Upper lobe of left lung (tissue), 6 donors: ENCODE data around the gene SPATS2. TPM values are rescaled to one million over a fixed set of nuclear protein-coding genes. Genes with fewer than 3 reads are reported as not detected.

Experiments used
- ATAC-seq, 2 donors: fragments of 200-7000 bp; cut with Tn5 transposase; one replicate each; pipeline ENCODE4 v1.9.1; 2022; ENCODE audit warnings: mild to moderate bottlenecking in 2 of 2, moderate library complexity in 2 of 2; ENCODE audit not compliant: low FRiP score in 2 of 2
- DNase-seq, 2 donors: peaks; one replicate each; pipeline ENCODE4 v3.0.0-alpha.2; 2019 to 2020
- H3K27ac ChIP-seq, 4 donors: fragments of 200-600 bp; sonication (generic); one replicate each; pipeline ENCODE4 v1.5.1; 2016 to 2019
- H3K27me3 ChIP-seq, 4 donors: fragments of 200-600 bp; sonication (generic); one replicate each; pipeline ENCODE4 v1.5.1; 2017 to 2019
- H3K36me3 ChIP-seq, 4 donors: fragments of 200-600 bp; sonication (generic); one replicate each; pipeline ENCODE4 v1.5.1; 2016 to 2019
- H3K4me1 ChIP-seq, 4 donors: fragments of 200-600 bp; sonication (generic); one replicate each; pipeline ENCODE4 v1.5.1; 2018 to 2019
- H3K4me3 ChIP-seq, 4 donors: fragments of 200-600 bp; sonication (generic); one replicate each; pipeline ENCODE4 v1.5.1; 2017 to 2019; ENCODE audit warnings: mild to moderate bottlenecking in 2 of 4, moderate library complexity in 1 of 4
- H3K9me3 ChIP-seq, 4 donors: fragments of 200-600 bp; sonication (generic); one replicate each; pipeline ENCODE4 v1.5.1; 2018 to 2019
- CTCF ChIP-seq, 6 experiments: fragments of 450-650 bp in 4 of 6; fragments of 200-600 bp in 2 of 6; sonication (generic) in 2 of 6; IDR thresholded peaks; one replicate each; pipeline ENCODE4 v1.5.1; 2016 to 2019; ENCODE audit warnings: antibody characterized with exemption in 6 of 6
- EP300 ChIP-seq, 4 donors: sonication (generic); formaldehyde crosslinking; IDR thresholded peaks; one replicate each; pipeline ENCODE4 v1.5.1; 2017; ENCODE audit warnings: antibody characterized with exemption in 4 of 4, control low read depth in 2 of 4
- POLR2A ChIP-seq, 4 donors: fragments of 450-650 bp; IDR thresholded peaks; one replicate each; pipeline ENCODE4 v1.5.1; 2016 to 2017; ENCODE audit warnings: antibody characterized with exemption in 4 of 4, mild to moderate bottlenecking in 2 of 4
- POLR2AphosphoS5 ChIP-seq, 2 donors: sonication (generic); formaldehyde crosslinking; IDR thresholded peaks; one replicate each; pipeline ENCODE4 v1.5.1; 2017; ENCODE audit warnings: antibody characterized with exemption in 2 of 2
- WGBS, 2 donors: methylation state at CpG; one replicate each; pipeline ENCODE4 v1.1.5; 2017 to 2018; 5-methylcytosine and 5-hydroxymethylcytosine counted together
- total RNA-seq, 6 donors: library from RNA; depleted of rRNA in 4 of 6; stranded (reverse); fragments of >200 nt in 4 of 6; gene quantifications; one replicate each; pipeline versions ENCODE4 v1.1.0 to v1.2.1, GENCODE V29; 2016 to 2021
- donor health status: DM: no; HTN: no; CAD: no; lungs with moderate emphysema.
- donor health status: DM: no; HTN: yes; CAD: no; lungs with severe emphysema.

SPATS2 gene
- total RNA-seq, 6 donors from 2014 or later: 6.2 to 33.5 (median 14.4) TPM

- no peak for DNase-seq
- TF ChIP-seq POLR2A (IDR thresholded peaks at IDR 0.05) (no peak), POLR2AphosphoS5 (IDR thresholded peaks at IDR 0.05) (no peak), CTCF (IDR thresholded peaks at IDR 0.05) (no peak), EP300 (IDR thresholded peaks at IDR 0.05) (no peak)
- 84 to 91% methylated on average over 6 of the region's 6 CpGs for WGBS, 2 donors
These were observed 45.7 kb downstream of the SPATS2 start for GRCh38 chr12:49413010-49413409.

DNA sequence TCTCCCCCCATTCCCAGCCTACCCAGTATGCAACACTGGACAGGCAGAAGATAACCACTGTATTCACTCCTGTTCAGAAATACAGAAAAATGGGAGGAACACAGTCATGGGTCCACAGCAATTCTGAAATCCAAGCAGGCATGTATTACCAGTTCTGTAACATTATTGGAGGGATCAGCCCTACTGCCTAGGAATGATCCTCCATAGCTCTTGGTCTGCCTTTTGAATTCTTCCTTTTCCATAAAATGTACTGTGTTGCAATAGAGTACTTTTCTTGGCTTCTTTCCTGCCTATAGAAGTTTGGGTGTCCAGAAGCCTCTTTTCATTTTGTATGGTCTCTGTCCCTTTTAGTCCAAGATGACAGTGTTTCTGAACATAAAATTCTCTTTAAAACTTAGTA, 46.5 kb downstream of the SPATS2 start:
- Histone ChIP-seq H3K4me3 (no peak overlapping the region), H3K27ac (no peak overlapping the region), H3K4me1 (no peaks in the 10 kb centered on the region), H3K9me3 (no peaks in the 10 kb centered on the region), H3K27me3 (no peaks in the 10 kb centered on the region), H3K36me3 (no peaks in the 10 kb centered on the region)
- ATAC-seq (no peak), DNase-seq (no peak)
- TF ChIP-seq EP300 (IDR thresholded peaks at IDR 0.05) (no peak), CTCF (IDR thresholded peaks at IDR 0.05) (no peak), POLR2A (IDR thresholded peaks at IDR 0.05) (no peak), POLR2AphosphoS5 (IDR thresholded peaks at IDR 0.05) (no peak)

More at GRCh38 chr12:49413010-49413409, 45.7 kb downstream of the SPATS2 start:
- Histone ChIP-seq H3K36me3 (no peaks in the 10 kb centered on the region), H3K27ac (no peak overlapping the region), H3K27me3 (no peaks in the 10 kb centered on the region), H3K9me3 (no peaks in the 10 kb centered on the region), H3K4me1 (no peaks in the 10 kb centered on the region), H3K4me3 (no peak overlapping the region)
- ATAC-seq: no peak

DNA sequence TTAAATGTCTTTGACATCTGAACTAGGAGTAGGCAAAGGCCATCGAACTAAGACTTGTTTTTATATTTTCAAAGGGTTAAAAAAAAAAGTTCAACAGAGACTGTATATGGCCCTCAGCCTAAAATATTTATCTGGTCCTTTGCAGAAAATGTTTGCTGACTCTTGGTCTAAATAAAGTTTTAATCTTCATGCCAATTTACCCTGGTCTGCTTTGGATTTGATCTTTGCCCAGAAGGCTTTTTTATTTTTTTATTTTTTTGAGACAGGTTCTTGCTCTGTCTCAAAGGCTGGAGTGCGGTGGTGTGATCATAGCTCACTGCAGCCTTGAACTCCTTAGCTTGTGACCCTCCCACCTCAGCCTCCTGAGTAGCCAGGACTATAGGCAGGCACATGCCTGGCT, 47.1 kb downstream of the SPATS2 start:
- no peak for TF ChIP-seq POLR2AphosphoS5 (IDR thresholded peaks at IDR 0.05)
- no peak for TF ChIP-seq POLR2A (IDR thresholded peaks at IDR 0.05)
- no peak for TF ChIP-seq EP300 (IDR thresholded peaks at IDR 0.05)
- TF ChIP-seq CTCF (IDR thresholded peaks at IDR 0.05): no peak
- no peak overlapping the region for H3K4me3 ChIP-seq

DNA sequence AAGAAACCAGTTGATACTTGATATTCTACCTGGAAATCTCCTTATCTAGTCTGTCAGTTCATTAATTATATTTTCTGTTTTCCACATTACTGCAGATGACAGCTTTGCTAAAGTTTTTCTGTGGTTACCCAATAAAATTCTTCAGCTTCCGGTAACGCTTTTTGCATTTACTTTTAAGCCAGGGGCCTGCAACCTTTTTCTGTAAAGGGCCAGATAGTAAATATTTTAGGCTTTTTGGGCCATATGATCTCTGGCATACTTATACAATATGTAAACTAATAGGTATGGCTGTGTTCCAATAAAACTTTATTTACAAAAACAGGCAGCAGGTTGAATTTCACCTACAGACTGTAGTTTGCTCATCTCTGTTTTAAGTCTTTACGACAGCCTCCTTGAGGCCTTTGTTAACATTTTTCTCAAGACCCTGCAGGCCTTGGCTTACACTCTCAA, 48.3 kb downstream of the SPATS2 start:
- H3K36me3 ChIP-seq: no peaks in the 10 kb centered on the region
- H3K4me3 ChIP-seq: no peak overlapping the region
- H3K9me3 ChIP-seq: no peaks in the 10 kb centered on the region
- TF ChIP-seq POLR2AphosphoS5 (IDR thresholded peaks at IDR 0.05) (no peak), EP300 (IDR thresholded peaks at IDR 0.05) (no peak), CTCF (IDR thresholded peaks at IDR 0.05) (no peak), POLR2A (IDR thresholded peaks at IDR 0.05) (no peak)
- H3K27ac ChIP-seq: no peak overlapping the region
- H3K27me3 ChIP-seq: no peaks in the 10 kb centered on the region
- ATAC-seq (no peak), DNase-seq (no peak)
- WGBS, 2 donors: 94 to 98% methylated on average over 3 of the region's 3 CpGs
- no peaks in the 10 kb centered on the region for H3K4me1 ChIP-seq

More for the DNA sequence above, 47.1 kb downstream of the SPATS2 start:
- DNase-seq (no peak), ATAC-seq (no peak)
- H3K4me1 ChIP-seq: no peaks in the 10 kb centered on the region
- H3K27me3 ChIP-seq: no peaks in the 10 kb centered on the region
- 83 to 94% methylated on average over 2 of the region's 2 CpGs for WGBS, 2 donors
- no peaks in the 10 kb centered on the region for H3K36me3 ChIP-seq
- H3K27ac ChIP-seq: no peak overlapping the region
- no peaks in the 10 kb centered on the region for H3K9me3 ChIP-seq

DNA sequence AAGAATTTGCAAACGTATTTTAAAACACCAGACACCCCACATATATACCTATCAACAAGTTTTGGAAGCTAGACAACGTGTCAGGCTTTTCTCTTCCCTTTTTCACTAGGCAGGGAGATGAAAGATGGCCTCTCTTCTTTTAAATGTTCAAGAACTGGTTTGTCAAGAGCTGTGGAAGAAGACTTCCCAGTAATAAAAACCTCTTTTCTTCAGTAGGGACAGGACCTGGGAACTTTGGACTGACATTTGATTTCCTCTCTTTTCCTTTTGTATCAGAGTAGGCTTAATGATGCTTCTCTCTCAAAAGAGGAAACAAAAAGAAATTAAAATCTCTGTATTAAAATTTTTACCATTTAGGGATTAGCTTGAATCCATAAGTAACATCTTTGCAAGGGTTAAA, 49.6 kb downstream of the SPATS2 start:
- ATAC-seq (no peak), DNase-seq (no peak)
- H3K36me3 ChIP-seq: no peaks in the 10 kb centered on the region
- no peaks in the 10 kb centered on the region for H3K4me1 ChIP-seq
- no peaks in the 10 kb centered on the region for H3K9me3 ChIP-seq
- no peak for TF ChIP-seq POLR2A (IDR thresholded peaks at IDR 0.05)
- no peak for TF ChIP-seq CTCF (IDR thresholded peaks at IDR 0.05)
- no peak for TF ChIP-seq EP300 (IDR thresholded peaks at IDR 0.05)
- TF ChIP-seq POLR2AphosphoS5 (IDR thresholded peaks at IDR 0.05): no peak
- no peak overlapping the region for H3K27ac ChIP-seq
- H3K27me3 ChIP-seq: no peaks in the 10 kb centered on the region
- no peak overlapping the region for H3K4me3 ChIP-seq
- WGBS, 2 donors: 84 to 93% methylated on average over 2 of the region's 2 CpGs
